Dermis microvascular lymphatic vessel endothelial cell (primary cell): ENCODE data around the gene KCTD16. TPM values are rescaled to one million over a fixed set of nuclear protein-coding genes. Genes with fewer than 3 reads are reported as not detected.

Source experiments
- DNase-seq, 2 donors: peaks; one replicate each; pipeline versions ENCODE4 v3.0.0 to v3.0.0-alpha.2; 2010; ENCODE audit warnings: low read depth in 2 of 2
- total RNA-seq: library from RNA; depleted of rRNA; stranded (reverse); fragments of >200 nt; gene quantifications from 2 replicates; pipeline ENCODE4 v1.2.1, GENCODE V29; 2014

Gene KCTD16
- total RNA-seq, 1 donor from 2014 or later: under 0.01 TPM

DNA sequence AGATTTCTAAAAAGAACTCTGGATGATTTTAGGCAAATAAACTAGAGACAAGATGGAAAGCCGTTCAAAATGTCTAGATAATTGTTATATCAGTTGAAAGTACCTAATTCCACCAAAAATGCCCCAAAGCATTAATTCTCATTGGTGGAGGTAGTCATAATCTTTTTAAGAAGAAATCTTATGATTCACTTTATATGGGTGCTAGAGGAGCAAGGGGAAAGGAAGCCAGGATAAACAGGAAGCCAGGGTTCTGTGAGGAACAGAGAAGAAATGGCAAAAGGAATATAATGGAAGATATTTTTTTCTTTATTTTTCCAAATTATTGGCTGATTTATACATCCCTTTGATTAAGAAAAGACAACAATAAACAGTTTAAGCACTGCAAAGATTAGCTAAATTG is 8.0 kb upstream of the KCTD16 start:
- DNase-seq: peak in 1 of 2 donors; percentile 64

DNA sequence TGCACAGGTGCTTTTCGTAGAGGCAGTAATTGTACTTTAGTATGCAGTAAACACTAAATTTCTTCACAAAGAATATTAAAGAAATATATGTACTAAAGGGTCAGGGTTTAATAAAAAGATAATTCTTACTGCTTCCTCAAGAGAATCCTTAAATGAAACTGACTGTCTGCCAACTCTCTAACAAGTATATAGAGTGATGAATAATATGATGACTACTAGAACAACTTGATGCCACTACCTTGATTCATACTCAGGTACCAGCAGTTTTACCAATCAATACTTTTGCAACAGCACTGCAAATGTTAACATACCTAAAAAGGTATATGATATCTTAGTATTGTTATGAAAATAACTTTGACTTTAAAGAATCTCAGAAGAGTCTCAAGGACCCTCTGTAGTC is 4.0 kb upstream of the KCTD16 start:
- DNase-seq: no peak

DNA sequence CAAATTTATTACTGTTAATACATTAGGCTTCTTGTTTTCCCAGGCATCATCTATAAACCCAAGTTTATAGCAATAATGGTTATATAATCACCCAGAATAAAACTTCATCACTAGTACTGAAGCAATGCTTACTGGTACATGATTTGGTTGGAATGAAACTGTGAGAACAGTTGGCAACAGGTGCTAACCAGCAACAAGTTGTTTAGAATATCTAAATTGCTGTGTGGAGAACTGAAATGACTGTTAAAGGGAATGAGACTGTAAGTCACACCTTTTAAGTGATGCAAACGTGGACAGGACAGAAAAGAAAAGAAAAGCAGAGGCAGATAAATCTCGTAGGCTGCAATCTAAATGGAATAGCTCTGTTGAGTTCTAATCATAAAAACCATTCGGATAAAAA is 2.7 kb upstream of the KCTD16 start:
- no peak for DNase-seq

DNA sequence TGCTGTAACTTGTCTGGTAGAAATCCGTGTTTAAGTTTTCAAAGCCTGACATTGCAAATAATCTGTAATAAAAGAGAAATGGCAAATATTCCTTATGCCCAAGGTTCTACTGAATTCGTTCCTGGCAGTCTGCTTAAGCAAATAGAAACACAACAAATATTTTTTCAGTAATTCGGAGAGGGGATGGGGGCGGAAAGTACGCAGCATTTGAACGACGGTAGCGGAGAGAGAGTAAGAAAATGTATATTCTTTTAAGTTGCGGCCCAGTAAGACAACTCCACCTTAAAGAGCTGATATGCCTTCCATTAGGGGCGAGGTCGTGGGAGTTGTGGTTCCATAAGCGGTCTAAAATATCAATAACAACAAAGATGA is 783 bp upstream of the KCTD16 start:
- peak in 1 of 2 donors; percentile 19 for DNase-seq

DNA sequence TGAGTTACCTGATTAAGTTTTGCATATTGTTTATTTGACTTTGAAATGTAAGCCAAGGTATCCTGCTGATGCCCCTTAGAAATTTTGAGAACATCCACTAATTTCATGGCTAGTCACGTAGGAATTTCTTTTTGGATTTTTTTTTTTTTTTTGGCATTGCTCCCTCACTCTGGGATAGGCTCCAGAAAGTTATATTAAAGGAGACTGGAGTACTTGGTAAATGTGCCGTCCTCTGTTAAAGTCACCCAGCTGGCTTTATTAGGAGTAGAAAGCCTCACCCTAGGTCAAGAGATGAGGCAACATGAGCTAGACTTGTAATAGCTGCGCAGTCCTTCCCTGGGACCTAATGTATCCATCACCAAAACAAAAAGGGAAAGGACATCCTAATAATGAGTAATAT is 3.1 kb downstream of the KCTD16 start:
- DNase-seq: no peak

DNA sequence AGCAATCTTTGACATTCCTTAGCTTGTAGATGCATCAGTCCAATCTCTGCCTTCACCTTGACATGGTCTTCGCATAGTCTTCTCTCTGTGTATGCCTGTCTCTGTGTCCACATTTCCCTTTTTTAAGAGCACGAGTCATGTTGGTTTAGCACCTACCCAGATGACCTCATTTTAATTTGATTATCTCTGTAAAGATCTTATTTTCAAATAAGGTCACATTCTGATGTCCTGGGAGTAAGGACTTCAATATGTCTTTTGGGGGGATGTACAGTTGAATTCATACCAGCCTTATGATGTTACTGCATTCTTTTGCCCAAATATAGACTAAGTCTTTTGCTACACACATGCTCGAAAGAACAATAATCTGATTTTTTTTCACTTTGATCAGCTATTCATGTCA is 6.9 kb downstream of the KCTD16 start:
- no peak for DNase-seq

DNA sequence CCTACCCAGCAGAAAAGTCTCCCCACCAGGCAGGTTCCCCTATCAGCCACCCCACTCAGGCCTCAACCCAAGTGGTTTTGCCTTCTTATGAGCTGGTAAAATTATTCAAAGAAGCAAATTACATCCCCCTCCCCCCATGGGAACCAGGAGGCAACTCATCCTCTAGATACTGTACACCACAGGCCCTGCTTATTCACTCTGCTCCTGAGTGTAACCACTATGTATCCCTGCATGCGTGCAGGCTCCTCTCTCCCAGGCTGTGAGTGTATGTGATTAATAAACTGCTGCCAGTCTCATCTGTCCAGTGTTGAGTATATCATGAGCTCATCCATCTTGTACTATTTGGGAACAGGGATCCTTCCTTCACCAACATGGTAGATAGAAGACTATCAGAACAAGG is 8.6 kb downstream of the KCTD16 start:
- no peak for DNase-seq

DNA sequence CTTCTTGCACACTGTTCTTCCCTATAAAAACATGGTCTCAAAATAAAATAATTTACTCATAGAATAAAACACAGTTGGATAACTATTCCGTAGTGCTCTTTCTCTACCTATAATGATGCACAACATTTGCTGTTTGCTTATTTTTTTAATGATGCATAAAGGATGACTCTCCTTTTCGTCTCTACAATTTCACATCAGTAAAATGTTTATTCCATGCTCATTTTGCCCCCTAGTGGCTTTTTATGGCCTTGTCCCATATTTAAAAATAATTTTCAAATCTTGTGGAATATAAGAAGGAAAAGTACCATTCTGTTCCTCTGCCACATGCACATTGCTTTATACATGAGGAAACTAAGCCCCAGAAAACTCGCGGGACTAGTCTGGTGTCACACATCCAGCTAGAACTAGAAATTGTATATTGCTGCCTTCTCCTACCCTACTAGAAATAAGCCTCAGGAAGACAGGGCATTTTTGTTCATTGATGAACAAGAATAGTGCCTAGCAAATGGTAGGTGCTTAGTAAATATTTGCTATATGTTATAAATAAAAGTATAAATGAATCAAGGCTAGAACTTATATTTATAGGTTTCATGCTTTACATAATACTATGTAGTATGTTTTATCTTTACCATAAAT is 12.7 kb downstream of the KCTD16 start:
- DNase-seq: peak in 1 of 2 donors; percentile 58

DNA sequence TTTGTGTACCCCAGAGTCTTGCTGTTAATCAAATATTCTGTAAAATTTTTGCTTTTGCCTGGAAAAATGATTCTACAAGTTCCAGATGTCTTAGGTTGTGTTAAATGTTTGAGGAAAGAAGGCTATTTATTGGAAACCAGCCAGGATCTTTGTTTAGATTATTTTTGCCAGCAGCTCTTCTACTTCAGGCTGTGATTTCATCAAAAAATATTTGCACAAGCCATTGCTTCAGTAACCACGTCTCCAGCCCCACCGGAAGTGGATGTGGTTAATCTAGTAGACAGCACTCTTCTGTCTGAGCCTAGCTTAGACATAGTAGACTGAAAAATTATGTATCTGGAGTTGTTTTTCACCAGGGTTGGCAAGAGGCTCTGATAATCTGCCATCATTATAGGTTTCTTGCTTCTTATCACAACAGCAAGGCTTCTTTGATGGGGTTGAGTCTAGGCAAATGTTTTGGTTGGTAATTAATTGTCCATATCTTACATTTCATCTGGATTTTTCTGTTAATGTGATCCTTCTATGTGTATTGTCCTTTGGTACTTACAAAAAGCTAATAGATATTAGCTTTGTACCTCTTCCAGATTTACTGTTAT is 17.1 kb downstream of the KCTD16 start:
- DNase-seq: peak in 1 of 2 donors; percentile 93

DNA sequence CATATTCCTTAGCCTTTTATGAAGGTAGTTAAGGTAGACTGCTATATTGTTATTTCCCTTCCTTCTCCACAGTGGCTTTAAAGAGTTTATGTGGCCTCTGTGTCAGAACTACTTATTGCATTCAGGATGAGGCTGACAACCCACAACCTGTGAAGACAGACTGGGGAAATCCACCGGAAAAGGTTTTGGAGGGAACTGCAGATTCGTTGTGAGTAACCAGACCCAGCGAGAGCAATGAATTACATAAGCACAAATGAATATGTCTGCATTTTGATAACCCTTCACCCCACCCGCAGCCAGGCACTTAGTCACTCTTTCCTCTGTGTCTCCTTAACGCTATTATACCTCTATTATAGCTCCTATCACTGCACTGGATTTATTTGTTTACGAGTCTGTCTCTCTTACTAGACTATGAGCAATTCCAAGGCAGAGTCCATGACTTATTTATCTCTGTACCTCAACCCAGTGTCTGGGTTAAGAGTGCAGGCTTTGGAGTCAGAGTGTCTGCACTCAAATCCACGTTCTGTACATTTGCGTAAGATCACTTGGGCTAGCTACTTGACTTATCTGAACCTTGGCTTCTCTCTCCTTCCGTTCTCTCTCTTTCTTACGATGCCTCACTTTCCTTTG is 19.2 kb downstream of the KCTD16 start:
- DNase-seq: peak; percentile 80 to 99

DNA sequence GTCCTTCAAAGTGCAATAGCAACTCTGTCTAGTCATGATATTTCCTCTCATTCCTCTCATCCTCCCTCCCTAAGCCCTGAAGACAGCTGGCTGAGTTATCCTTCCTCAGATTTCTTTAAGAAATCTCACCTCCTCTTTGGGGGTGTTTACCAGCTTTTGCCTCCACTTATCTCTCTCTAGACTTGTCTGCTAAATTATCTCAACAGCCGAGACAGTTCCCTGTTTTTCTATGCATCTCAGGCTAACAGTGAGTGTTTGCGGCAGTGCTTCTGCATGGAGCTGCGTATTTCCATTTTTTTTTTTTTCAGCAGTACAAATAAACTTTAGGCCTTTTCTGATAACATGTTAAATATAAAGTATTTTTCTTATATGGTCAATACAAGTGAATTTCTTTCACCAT is 20.9 kb downstream of the KCTD16 start:
- no peak for DNase-seq

DNA sequence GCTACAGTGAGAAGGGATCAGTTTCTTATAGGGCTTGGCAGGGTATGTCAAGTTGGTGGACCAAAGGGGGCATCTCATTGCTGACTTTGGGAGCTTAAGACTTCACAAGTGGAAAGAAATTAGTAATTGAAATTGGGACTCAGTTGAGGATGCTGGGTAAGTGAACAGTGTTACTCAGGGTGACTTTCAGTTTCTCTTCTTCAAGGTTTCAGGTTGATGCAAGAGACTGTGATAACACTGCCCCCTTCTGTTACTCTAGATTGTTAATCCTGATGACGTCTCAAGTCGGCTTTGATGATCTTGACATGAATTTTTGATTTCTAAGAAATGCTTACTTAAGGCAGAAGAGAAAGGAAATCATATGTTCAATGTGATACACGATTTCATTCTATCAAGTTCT is 21.3 kb downstream of the KCTD16 start:
- peak in 1 of 2 donors; percentile 86 for DNase-seq

DNA sequence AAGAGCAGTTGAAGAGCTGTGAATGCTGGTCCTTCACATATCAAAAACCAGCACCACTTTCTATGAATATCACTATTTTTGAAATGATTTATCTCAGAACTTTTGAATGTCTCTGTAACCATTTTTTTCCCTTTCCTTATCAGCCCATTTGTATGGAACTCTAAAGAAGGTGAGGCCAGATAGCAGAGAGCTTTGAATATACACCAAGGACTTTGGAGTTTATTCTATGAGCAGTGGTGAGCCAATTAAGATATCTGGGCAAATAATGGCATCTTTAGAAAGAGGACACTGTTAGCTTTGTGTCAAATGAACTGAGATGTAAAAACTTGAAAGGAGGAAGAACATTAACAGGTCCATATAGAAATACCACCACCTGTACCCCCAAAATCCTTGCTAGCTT is 22.0 kb downstream of the KCTD16 start:
- no peak for DNase-seq

DNA sequence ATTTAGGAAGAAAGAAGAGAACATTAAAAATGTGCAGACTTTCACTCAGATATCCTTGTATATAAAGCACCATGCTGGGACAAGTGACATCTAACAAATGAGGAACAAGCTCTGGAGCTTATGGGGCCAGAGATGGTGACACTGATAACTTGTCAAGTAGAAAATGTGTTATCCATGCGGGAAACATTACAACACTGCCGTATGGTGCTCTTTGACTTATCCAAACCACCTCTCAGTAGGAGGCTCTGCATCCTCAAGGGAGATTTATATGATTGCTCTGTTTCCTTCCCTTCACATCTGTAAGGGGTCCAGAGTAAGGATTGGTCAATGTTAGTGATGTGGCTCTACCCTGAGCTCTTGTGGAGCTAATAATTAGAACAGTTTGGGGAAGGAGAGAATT is 23.5 kb downstream of the KCTD16 start:
- DNase-seq: no peak

DNA sequence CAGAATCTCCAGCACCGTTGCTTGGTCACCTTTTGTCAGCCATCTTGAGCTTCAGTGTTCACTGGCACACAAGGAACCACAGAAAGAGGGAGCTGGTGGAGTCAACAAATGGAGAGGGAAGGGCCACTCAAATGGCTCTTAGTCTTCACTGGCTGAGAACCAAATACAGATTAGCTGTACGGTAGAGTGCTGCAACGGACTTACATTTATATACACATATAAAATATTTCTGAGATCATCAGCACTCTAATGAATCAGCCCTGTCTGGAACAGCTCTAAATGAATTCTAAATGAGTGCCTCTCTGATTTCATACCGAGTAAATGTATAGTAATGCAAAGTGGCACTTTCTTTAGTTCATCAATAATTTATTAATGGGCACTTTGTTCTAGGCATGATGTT is 24.8 kb downstream of the KCTD16 start:
- DNase-seq: no peak

DNA sequence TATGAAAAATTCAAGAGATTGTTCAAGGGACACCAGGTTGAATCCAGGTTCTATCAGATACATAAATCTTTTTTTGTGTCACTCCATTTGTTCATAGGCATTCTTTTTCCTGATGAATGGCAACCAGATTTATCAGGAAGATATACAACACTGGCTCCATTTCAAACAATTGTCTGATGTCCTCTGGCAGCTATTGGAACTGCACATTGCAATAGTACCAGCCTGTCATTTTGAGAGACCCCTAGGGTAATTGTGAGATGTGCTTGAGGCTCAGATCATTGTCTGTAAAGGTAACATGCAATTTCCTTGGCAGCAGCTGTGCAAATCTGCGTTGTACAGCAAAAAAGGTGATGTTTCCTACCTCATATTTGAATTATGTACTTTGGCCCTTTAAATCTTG is 25.9 kb downstream of the KCTD16 start:
- DNase-seq: no peak

DNA sequence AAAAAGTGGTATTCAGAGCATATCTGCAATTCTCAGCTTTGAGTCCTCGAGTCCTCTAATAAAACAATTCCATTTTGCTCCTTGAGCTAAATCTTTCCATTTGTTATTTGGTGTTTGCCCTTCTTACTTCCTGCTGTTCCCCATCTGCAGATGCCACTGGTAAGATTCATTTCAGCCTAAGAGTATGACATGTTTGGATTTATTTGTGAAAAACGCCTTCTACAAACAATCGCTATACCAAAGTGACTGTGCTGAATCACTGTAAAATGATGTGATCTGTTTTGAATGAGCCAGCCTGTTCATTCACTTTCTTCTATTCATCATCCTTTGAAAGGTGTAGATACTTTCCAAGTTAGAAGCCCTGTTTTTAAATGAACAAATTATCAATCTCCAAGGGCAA is 27.7 kb downstream of the KCTD16 start:
- DNase-seq: peak in 1 of 2 donors; percentile 33

DNA sequence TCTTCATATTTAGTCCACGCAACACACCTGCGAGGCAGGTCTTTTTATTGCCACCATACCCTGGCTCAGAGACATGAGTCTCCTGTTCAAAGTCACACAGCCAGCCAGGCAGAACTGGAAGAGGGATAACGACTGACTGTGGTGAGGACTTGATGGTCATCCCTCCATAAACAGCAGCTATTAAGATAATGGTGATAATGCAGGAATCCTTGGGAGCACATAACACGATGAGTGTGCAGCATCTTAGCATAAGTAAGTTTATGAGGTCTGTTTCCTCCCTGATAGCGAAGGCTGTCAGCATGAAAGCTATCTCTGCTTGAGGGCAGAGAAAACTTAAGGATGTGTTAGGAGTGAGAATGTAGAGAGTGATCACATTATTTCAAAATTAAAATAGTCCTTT is 30.9 kb downstream of the KCTD16 start:
- DNase-seq: no peak

DNA sequence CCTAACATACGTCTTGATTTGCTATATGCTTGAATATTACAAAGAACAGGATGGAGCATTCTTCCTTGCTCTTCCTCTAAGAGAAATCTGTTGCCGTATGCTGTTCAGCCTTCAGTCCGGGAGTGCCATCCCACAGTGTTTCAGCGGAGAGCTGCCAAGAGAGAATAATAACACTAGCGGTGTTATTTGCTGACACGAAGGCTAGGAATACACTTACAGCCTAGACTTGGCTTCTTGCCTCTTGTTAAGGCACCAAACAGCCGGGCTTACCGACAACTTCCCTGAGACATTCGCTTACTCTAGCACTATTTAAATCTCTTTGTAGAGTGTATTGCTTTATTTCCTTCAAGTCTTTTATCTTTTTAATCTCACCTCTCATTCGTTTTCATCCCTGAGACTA is 31.4 kb downstream of the KCTD16 start:
- DNase-seq: peak in 1 of 2 donors; percentile 41

DNA sequence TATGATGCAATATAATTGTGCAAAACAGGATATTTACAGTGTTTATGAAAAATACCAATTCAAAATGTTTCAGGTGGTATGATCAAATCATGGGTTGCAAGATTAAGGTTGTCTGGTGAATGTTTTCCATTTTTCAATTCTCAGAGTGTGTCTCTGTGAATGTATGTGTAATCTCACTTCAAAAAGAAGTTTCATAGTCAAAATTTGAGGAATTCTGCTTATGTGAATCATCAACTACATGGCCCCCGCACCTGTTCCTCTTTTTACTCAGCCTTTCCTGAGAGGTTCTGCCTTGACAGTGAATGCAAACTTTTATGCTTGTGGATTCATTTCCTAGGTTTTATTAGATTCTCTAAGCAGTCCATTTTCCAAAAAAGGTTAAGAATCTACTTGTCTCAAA is 32.1 kb downstream of the KCTD16 start:
- DNase-seq: no peak

DNA sequence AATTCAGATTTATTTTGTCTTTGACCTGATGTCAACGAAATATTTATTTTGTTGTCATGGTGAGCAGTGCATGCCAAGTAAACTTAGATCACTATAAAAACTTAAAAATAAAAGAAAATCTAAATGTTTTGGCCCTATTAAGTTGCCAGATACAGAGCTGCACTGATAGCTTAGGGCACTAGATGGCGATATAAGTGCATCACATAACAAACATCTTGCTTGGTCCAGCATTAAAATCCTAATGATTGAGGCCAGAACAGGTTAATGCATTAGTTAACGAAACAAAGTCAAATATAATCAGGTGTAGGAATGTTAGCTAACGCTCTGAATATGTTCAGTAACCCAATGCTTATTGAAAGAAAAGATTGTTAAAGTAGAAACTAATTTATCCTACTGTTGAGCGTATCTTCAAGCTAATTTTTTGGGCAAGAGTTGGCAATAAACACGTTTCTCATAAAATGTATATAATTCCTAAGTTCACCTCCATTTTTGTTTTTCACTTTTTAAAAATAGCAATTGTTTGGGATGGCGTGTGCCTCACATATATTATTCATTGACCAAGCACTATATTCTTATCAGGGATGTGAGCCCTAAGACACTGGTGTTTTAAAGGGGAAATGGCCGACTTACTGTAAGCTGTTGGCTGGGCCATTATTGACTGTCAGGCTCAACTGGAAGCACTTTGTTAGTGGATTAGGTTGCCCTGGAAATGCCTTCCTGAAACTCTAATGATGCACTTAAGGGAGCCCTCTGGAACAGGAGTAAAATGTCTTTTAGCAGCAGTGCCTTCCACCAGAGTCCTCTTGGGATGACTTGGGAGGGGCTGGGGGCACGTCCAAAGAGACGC is 33.3 kb downstream of the KCTD16 start:
- DNase-seq: peak; percentile 69 to 81

DNA sequence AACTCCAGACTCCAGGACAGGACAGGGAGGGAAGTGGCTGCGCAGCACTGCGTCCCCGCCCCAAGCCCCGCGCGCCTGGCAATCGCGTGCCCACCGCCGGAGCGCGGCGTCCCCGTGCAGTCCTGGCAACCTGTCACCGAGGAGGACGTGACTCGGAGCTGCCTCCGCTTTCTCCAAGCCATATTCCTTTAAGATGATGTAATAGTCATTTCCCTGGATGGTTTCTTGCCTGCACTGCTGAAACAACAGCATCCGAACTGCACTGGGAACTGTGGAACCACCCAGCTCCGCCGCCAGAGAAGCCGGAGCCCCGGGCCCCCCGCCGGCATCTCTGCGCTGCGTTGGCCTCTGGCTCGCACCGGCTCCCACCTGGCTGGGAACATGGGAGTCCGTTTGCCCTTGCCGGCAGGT is 34.5 kb downstream of the KCTD16 start:
- peak in 1 of 2 donors; percentile 43 for DNase-seq
